Uterus (tissue), 2 donors: Measurements from ENCODE around the gene OSBPL1A.

Experiments used
- POLR2A ChIP-seq, 2 donors: fragments of 450-650 bp; IDR thresholded peaks; one replicate each; pipeline ENCODE4 v1.6.1; 2016; ENCODE audit warnings: antibody characterized with exemption in 2 of 2, mild to moderate bottlenecking in 1 of 2, moderate library complexity in 1 of 2
- TF ChIP-seq, protein P1 (sequence below), 4 experiments: fragments of 200-600 bp in 2 of 4; fragments of 450-650 bp in 2 of 4; sonication (generic) in 2 of 4; IDR thresholded peaks; one replicate each; pipeline ENCODE4 v1.5.1; 2016 to 2019; ENCODE audit warnings: antibody characterized with exemption in 4 of 4, mild to moderate bottlenecking in 2 of 4, moderate library complexity in 1 of 4

DNA sequence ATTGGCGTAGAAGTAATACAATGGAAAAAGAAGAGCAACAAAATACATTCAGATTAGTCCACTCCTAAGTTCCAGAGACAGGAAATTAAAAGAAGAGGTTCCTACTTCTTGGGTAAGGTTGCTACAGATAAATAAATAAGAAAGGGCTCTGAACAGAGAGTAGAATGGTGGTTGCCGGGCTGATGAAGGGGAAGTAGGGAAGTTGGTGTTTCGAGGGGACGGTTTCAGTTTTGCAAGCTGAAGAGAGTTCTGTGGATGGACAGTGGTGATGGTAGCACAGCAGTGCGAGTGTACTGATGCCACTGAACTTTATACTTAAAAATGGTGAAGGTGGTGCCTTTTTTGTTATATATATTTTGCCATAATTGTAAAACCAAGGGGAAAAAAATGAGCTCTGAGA is 210.6 kb downstream of the OSBPL1A start:
- TF ChIP-seq, protein P1, sequence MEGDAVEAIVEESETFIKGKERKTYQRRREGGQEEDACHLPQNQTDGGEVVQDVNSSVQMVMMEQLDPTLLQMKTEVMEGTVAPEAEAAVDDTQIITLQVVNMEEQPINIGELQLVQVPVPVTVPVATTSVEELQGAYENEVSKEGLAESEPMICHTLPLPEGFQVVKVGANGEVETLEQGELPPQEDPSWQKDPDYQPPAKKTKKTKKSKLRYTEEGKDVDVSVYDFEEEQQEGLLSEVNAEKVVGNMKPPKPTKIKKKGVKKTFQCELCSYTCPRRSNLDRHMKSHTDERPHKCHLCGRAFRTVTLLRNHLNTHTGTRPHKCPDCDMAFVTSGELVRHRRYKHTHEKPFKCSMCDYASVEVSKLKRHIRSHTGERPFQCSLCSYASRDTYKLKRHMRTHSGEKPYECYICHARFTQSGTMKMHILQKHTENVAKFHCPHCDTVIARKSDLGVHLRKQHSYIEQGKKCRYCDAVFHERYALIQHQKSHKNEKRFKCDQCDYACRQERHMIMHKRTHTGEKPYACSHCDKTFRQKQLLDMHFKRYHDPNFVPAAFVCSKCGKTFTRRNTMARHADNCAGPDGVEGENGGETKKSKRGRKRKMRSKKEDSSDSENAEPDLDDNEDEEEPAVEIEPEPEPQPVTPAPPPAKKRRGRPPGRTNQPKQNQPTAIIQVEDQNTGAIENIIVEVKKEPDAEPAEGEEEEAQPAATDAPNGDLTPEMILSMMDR (IDR thresholded peaks at IDR 0.05), result no peak
- no peak for TF ChIP-seq POLR2A (IDR thresholded peaks at IDR 0.05)
